Caco-2 (cell line): ENCODE data around the gene TRIO. TPM values are rescaled to one million over a fixed set of nuclear protein-coding genes. Genes with fewer than 3 reads are reported as not detected.
A peak's percentile ranks its signal among the peaks of the same experiment; 100 is the strongest.

ENCODE experiments used
- BruUV-seq: library from RNA; stranded (reverse); fragments of 400-500 nt; replicated peaks from 2 replicates; lab custom pipeline; 2021; lab: Mats Ljungman, UMichigan
- CTCF ChIA-PET: fragments of 300-600 bp; sonication (Branson Sonifier 250); formaldehyde crosslinking; loops from one replicate; lab custom pipeline; 2022; ENCODE audit warnings: antibody characterized with exemption; lab: Charles Lee
- POLR2A ChIA-PET: fragments of 300-600 bp; sonication (Branson Sonifier 250); formaldehyde crosslinking; loops from one replicate; lab custom pipeline; 2022; ENCODE audit warnings: antibody characterized with exemption; lab: Charles Lee
- DNase-seq, 2 experiments: peaks; one replicate each; pipeline versions ENCODE4 v3.0.0 to v3.0.0-alpha.2; 2020 to 2022
- H3K27me3 ChIP-seq: replicated peaks from 2 replicates; pipeline ENCODE4 v1.6.0; 2011; ENCODE audit warnings: low read length; ENCODE audit not compliant: control insufficient read depth, insufficient read depth
- H3K36me3 ChIP-seq: 2 replicates; pipeline ENCODE4 v1.5.1; 2011; ENCODE audit warnings: low read length; ENCODE audit not compliant: control insufficient read depth, insufficient read depth
- H3K4me1 ChIP-seq: fragments of 250-450 bp; sonication (Bioruptor Pico); 2 replicates; pipeline ENCODE4 v1.5.1; 2020; ENCODE audit warnings: mild to moderate bottlenecking
- H3K4me3 ChIP-seq: 2 replicates; pipeline ENCODE4 v1.5.1; 2011; ENCODE audit warnings: low read depth, mild to moderate bottlenecking, control low read depth, low read length
- H3K9me3 ChIP-seq: fragments of 250-450 bp; sonication (Bioruptor Pico); 2 replicates; pipeline ENCODE4 v1.5.1; 2020; ENCODE audit warnings: mild to moderate bottlenecking, moderate library complexity
- H3K27ac Mint-ChIP-seq: one replicate; pipeline ENCODE4 v1.8.0; 2022; ENCODE audit warnings: mixed read lengths; ENCODE audit not compliant: unreplicated experiment
- H3K27me3 Mint-ChIP-seq: one replicate; pipeline ENCODE4 v1.8.0; 2022; ENCODE audit warnings: mixed read lengths; ENCODE audit not compliant: insufficient read depth, unreplicated experiment
- H3K36me3 Mint-ChIP-seq: one replicate; pipeline ENCODE4 v1.8.0; 2022; ENCODE audit warnings: mild to moderate bottlenecking, mixed read lengths; ENCODE audit not compliant: insufficient read depth, unreplicated experiment
- H3K4me1 Mint-ChIP-seq: one replicate; pipeline ENCODE4 v1.8.0; 2022; ENCODE audit warnings: low read depth, mixed read lengths; ENCODE audit not compliant: unreplicated experiment
- H3K4me3 Mint-ChIP-seq: one replicate; pipeline ENCODE4 v1.8.0; 2022; ENCODE audit warnings: mild to moderate bottlenecking, moderate library complexity, mixed read lengths; ENCODE audit not compliant: unreplicated experiment
- H3K9me3 Mint-ChIP-seq: one replicate; pipeline ENCODE4 v1.8.0; 2022; ENCODE audit warnings: mixed read lengths; ENCODE audit not compliant: unreplicated experiment
- CTCF ChIP-seq, 2 experiments: fragments of 200-600 bp in 1 of 2; IDR thresholded peaks; 1 replicate in 1 of 2; 2 replicates in 1 of 2; pipeline versions ENCODE4 v1.5.1 to v1.8.0; 2011 to 2022; ENCODE audit warnings: antibody characterized with exemption in 1 of 2, control low read depth in 1 of 2, inconsistent platforms in 1 of 2, low read depth in 1 of 2, low read length in 1 of 2, mild to moderate bottlenecking in 1 of 2, moderate library complexity in 1 of 2; ENCODE audit not compliant: insufficient read depth in 1 of 2, severe bottlenecking in 1 of 2, unreplicated experiment in 1 of 2
- intact Hi-C: fragments of 100-400 bp; cut with micrococcal nuclease; formaldehyde crosslinking; loops from one replicate; pipeline ENCODE4 v1.10.0; 2022; ENCODE audit not compliant: unreplicated experiment
- total RNA-seq: library from RNA; stranded (reverse); gene quantifications from 2 replicates; pipeline ENCODE4 v1.2.3, GENCODE V29; 2022

The TRIO gene
- total RNA-seq, 1 experiment from 2014 or later = 92.0 TPM

- no peaks in the 10 kb centered on the region for H3K9me3 ChIP-seq
- no peak overlapping the region for H3K4me3 ChIP-seq
- peaks cover 19% of the 10 kb centered on the region for H3K4me1 Mint-ChIP-seq
- ChIA-PET CTCF (no interaction called here), POLR2A (interaction anchor here (0.5 kb wide), 1 partner anchor 180 kb away, joined by 3 read pairs; no protein-coding TSS in a partner anchor)
- H3K36me3 ChIP-seq = no peaks in the 10 kb centered on the region
- TF ChIP-seq CTCF (IDR thresholded peaks at IDR 0.05; ENCODE audit: insufficient read depth in 1 of 2, low read depth in 1 of 2, low read length in 1 of 2, severe bottlenecking in 1 of 2, unreplicated experiment in 1 of 2) = no peak
- intact Hi-C loops = no loop called here
- peaks cover 8% of the 10 kb centered on the region; the same call in 1 of the 2 replicates for H3K4me1 ChIP-seq
- no peaks in the 10 kb centered on the region for H3K27me3 Mint-ChIP-seq
- no peaks in the 10 kb centered on the region for H3K27me3 ChIP-seq
- H3K27ac Mint-ChIP-seq = peak overlapping the region; percentile 52
- H3K36me3 Mint-ChIP-seq = peaks cover under 1% of the 10 kb centered on the region
- H3K9me3 Mint-ChIP-seq = no peaks in the 10 kb centered on the region
- no peak for DNase-seq
- no TSS peak for BruUV-seq
- no peak overlapping the region for H3K4me3 Mint-ChIP-seq
These were observed 103.4 kb downstream of the TRIO start for GRCh38 chr5:14246350-14247053.

GRCh38 chr5:14247054-14247386 lies 103.9 kb downstream of the TRIO start:
- Mint-ChIP-seq H3K4me3 (no peak overlapping the region), H3K36me3 (peaks cover 5% of the 10 kb centered on the region), H3K27ac (peak overlapping the region; percentile 52), H3K27me3 (no peaks in the 10 kb centered on the region), H3K9me3 (no peaks in the 10 kb centered on the region), H3K4me1 (peaks cover 19% of the 10 kb centered on the region)
- Histone ChIP-seq H3K9me3 (no peaks in the 10 kb centered on the region), H3K4me3 (no peak overlapping the region), H3K36me3 (no peaks in the 10 kb centered on the region), H3K27me3 (no peaks in the 10 kb centered on the region), H3K4me1 (peaks cover 8% of the 10 kb centered on the region; the same call in 1 of the 2 replicates)
- CTCF ChIA-PET = no interaction called here
- no peak for TF ChIP-seq CTCF (IDR thresholded peaks at IDR 0.05; ENCODE audit: insufficient read depth in 1 of 2, low read depth in 1 of 2, low read length in 1 of 2, severe bottlenecking in 1 of 2, unreplicated experiment in 1 of 2)
- no peak for DNase-seq
- POLR2A ChIA-PET = interaction anchor here (0.5 kb wide), 1 partner anchor 181 kb away, joined by 3 read pairs; no protein-coding TSS in a partner anchor
- BruUV-seq = no TSS peak
- intact Hi-C loops = no loop called here

- H3K36me3 ChIP-seq = no peaks in the 10 kb centered on the region
- Mint-ChIP-seq H3K27me3 (no peaks in the 10 kb centered on the region), H3K4me3 (peak overlapping the region; percentile 70), H3K36me3 (peaks cover 10% of the 10 kb centered on the region), H3K4me1 (peaks cover 19% of the 10 kb centered on the region), H3K9me3 (no peaks in the 10 kb centered on the region), H3K27ac (peak overlapping the region; percentile 80)
- TSS peak; percentile 99 for BruUV-seq
- 0 out of 2 replicates have a peak overlapping the region, but pooled peaks have one; percentile 10 for H3K4me3 ChIP-seq
- intact Hi-C loops = loop anchor here (1.0 kb wide), 2 partner anchors 15 to 106 kb away; partner anchors contain the start of gene TRIO
- no peak for TF ChIP-seq CTCF (IDR thresholded peaks at IDR 0.05; ENCODE audit: insufficient read depth in 1 of 2, low read depth in 1 of 2, low read length in 1 of 2, severe bottlenecking in 1 of 2, unreplicated experiment in 1 of 2)
- POLR2A ChIA-PET = interaction anchor here (0.5 to 1.0 kb wide), 2 partner anchors 15 to 39 kb away, joined by 3 read pairs; no protein-coding TSS in a partner anchor
- H3K4me1 ChIP-seq = peaks cover 8% of the 10 kb centered on the region; the same call in 1 of the 2 replicates
- no peaks in the 10 kb centered on the region for H3K27me3 ChIP-seq
- no peak for DNase-seq
- CTCF ChIA-PET = interaction anchor here (0.6 to 1.2 kb wide), 2 partner anchors 21 to 33 kb away, joined by 4 to 5 read pairs; no protein-coding TSS in a partner anchor
- no peaks in the 10 kb centered on the region for H3K9me3 ChIP-seq
These were observed 106.3 kb downstream of the TRIO start for GRCh38 chr5:14249258-14250082.
